Inferior parietal cortex (tissue), 1 donor: Measurements from ENCODE around the gene SCYL2.

Experiments used
- DNase-seq: peaks from one replicate; pipeline ENCODE4 v3.0.0-alpha.2; 2016; ENCODE audit errors: extremely low spot score

Gene SCYL2

DNA sequence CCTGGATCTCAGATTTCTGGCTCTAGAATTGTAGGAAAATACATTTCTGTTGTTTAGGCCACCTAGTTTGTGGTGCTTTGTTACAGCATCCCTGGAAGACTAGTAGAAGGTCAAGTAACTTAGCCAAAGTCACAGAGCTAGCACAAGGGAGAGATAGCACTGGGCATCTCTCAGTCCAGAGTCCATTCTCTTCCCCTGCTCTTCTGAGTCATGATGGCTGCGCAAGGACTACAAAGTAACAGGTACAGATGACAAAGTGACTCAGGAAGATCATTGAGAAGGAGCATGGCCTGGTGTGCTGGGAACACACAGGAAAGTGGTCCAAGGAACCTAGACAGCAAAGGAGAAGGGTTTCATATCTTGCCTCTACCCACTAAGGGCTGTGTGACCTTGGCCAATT, 109.2 kb downstream of the SCYL2 start:
- no peak for DNase-seq

DNA sequence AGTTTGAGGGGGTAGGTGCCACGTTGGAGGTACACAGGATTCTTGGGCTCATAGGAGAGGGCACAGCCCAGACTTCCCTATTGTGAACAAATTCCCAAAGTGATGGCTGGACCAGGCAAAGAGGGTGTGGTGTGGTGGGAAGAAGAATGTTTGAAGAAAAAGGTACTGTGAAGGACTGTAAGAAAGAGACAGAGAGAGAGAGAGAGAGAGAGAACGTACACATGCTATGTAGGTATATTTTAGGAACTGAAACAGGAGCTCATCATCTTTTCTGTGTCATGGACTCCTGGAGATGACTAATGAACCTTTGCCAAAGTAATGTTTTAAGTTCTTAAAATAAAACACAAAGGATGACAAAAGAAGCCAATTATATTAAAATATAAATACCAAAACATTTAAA, 114.4 kb downstream of the SCYL2 start:
- no peak for DNase-seq

DNA sequence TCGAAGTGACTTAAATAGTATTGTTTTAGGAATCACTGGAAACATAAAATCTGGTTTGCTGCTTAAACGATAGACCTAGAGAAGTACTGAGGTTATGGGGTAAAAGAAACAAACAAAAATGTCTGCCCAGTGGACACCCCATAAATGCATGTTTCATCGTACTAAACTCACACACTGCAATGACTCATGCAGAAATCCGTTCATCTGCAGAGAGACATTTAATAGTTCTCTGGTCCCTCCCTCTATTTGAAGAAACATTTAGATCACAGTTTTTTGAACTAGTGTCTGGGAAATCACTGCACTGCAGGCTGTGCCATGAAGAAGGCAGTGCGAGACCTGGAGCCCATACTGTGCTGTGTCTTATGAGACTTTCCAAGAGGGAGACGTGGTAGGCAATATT, 115.4 kb downstream of the SCYL2 start:
- no peak for DNase-seq

DNA sequence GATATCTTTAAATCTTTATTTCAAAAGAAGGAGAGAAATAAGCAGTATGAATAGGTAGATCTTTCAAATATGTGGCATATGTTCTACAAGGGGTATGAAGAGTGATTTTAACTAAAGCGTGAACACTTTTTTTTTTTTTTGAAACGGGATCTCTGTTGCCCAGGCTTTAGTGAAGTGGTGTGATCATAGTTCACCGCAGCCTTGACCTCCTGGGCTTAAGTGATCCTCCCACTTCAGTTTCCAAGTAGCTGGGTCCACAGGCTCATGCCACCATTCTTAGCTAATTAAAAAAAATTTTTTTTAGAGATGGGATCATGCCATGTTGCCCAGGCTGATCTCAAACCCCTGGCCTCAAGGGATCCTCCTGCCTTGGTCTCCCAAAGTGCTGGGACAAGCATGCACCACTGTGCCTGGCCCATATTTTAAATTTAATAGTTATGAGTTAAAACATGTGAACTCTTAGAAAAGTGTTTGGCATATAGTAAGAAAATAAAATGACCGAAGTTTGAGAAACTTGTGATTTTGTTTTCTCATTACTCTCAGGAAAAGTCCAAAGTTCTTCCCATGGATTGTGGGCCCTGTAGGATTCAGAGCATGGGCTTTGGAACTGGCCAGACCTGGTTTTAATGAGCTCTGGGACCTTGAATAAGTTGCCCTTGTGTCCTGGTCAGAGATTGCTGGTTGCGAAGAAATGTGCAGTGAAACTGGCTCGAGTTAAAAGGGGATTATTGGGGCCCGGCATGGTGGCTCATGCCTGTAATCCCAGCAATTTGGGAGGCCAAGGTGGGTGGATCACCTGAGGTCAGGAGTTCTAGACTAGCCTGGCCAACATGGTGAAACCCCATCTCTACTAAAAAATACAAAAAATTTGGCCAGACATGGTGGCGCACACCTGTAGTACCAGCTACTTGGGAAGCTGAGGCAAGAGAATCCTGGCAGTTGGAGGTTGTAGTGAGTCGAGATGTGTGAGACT, 116.9 kb downstream of the SCYL2 start:
- DNase-seq = no peak

DNA sequence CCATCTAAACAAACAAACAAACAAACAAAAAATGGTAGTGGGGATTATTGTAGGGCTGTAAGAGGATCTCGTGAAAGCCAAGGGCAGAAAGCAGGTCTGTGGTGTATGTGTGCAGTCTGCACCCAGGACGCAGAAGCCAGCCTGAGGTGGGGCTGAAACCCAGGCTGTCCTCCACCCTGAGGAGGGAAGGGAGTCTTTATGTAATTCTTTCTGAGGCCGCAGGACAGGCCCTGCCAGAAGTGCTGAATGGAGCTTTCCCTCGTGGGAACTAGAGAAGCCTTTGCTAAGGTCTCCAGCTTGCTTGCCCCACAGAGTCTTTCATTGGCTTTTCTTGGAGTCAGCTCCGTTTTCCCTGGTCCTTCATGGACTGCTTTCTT, 117.6 kb downstream of the SCYL2 start:
- no peak for DNase-seq

DNA sequence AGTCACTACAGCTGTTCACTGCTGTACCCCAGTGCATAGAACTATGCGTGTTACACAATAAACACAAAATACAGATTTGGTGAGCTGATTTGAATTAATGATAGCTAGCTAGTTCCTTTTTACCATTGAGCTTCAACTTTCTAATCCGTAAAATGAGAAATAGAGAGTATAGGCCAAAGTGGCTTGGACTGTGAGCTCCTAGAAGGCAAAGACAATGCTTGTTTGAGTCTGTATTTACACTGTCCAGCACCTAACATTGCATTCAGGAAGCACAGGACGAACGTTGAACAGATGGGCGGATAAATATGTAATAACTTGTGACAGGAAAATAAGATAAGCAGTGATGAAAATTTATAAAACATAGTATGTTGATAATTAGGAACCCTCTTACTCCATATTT, 121.4 kb downstream of the SCYL2 start:
- DNase-seq = no peak
